ENCODE results near the gene USH2A. TPM values are rescaled to one million over a fixed set of nuclear protein-coding genes. Genes with fewer than 3 reads are reported as not detected.

The USH2A gene
- polyA plus RNA-seq, 1 donor from 2014 or later: 0.17 TPM

- H2AFZ ChIP-seq (ENCODE audit: low read depth, low read length): no peak overlapping the region
- no peak overlapping the region for H3K4me2 ChIP-seq (ENCODE audit: low read length)
- H3K79me2 ChIP-seq (replicated peaks; ENCODE audit: insufficient read depth, low read length): no peaks in the 10 kb centered on the region
Measured at GRCh38 chr1:215958841-215959240, 464.4 kb downstream of the USH2A start.

GRCh38 chr1:215957663-215958062, 465.6 kb downstream of the USH2A start:
- H3K79me2 ChIP-seq (replicated peaks; ENCODE audit: insufficient read depth, low read length): no peaks in the 10 kb centered on the region
- peak overlapping the region; percentile 46 for H3K9ac ChIP-seq (ENCODE audit: low read length)
- H3K9me3 ChIP-seq (ENCODE audit: low read length): no peaks in the 10 kb centered on the region
- peak overlapping the region; percentile 77 for H3K27ac ChIP-seq (ENCODE audit: low read length)
- H3K36me3 ChIP-seq (ENCODE audit: insufficient read depth, low read length): no peaks in the 10 kb centered on the region
- peak overlapping the region; percentile 34 for H3K4me2 ChIP-seq (ENCODE audit: low read length)
- H4K20me1 ChIP-seq (ENCODE audit: insufficient read depth): no peaks in the 10 kb centered on the region
- peak overlapping the region; percentile 30 for H3K4me3 ChIP-seq (ENCODE audit: low read length)
- no peaks in the 10 kb centered on the region for H3K27me3 ChIP-seq (ENCODE audit: insufficient read depth, low read depth, low read length)
- H2AFZ ChIP-seq (ENCODE audit: low read depth, low read length): no peak overlapping the region
- no peaks in the 10 kb centered on the region for H3K9me2 ChIP-seq (ENCODE audit: insufficient read depth, low read length)
- no peaks in the 10 kb centered on the region for H3F3A ChIP-seq (ENCODE audit: insufficient read depth, low read length, poor library complexity, severe bottlenecking)
- peak; percentile 91 for TF ChIP-seq REST (IDR thresholded peaks at IDR 0.05; ENCODE audit: borderline replicate concordance)
- peak; percentile 17 for TF ChIP-seq SMC3 (conservative IDR thresholded peaks at IDR 0.05; ENCODE audit: poor library complexity)
- no peak for TF ChIP-seq EZH2 (IDR thresholded peaks at IDR 0.05; ENCODE audit: borderline replicate concordance, insufficient read depth, low read length, poor library complexity, severe bottlenecking)
- TF ChIP-seq RAD21 (conservative IDR thresholded peaks at IDR 0.05): peak; percentile 27
- no peak for TF ChIP-seq MXI1 (conservative IDR thresholded peaks at IDR 0.05; ENCODE audit: poor library complexity, severe bottlenecking)
- TF ChIP-seq TAF1 (IDR thresholded peaks at IDR 0.05; ENCODE audit: low read depth): no peak
- TF ChIP-seq CTCF (IDR thresholded peaks at IDR 0.05; ENCODE audit: poor library complexity, severe bottlenecking): no peak
- peak; percentile 46 for TF ChIP-seq POLR2AphosphoS5 (IDR thresholded peaks at IDR 0.05)

More at GRCh38 chr1:215958841-215959240, 464.4 kb downstream of the USH2A start:
- H3K9me3 ChIP-seq (ENCODE audit: low read length): no peaks in the 10 kb centered on the region
- H3K27me3 ChIP-seq (ENCODE audit: insufficient read depth, low read depth, low read length): no peaks in the 10 kb centered on the region
- H4K20me1 ChIP-seq (ENCODE audit: insufficient read depth): no peaks in the 10 kb centered on the region
- H3K4me3 ChIP-seq (ENCODE audit: low read length): no peak overlapping the region
- H3K36me3 ChIP-seq (ENCODE audit: insufficient read depth, low read length): no peaks in the 10 kb centered on the region
- H3K27ac ChIP-seq (ENCODE audit: low read length): peak overlapping the region; percentile 77
- no peaks in the 10 kb centered on the region for H3K9me2 ChIP-seq (ENCODE audit: insufficient read depth, low read length)
- no peak for TF ChIP-seq MXI1 (conservative IDR thresholded peaks at IDR 0.05; ENCODE audit: poor library complexity, severe bottlenecking)
- no peak for TF ChIP-seq REST (IDR thresholded peaks at IDR 0.05; ENCODE audit: borderline replicate concordance)
- TF ChIP-seq POLR2AphosphoS5 (IDR thresholded peaks at IDR 0.05): no peak
- no peak for TF ChIP-seq RAD21 (conservative IDR thresholded peaks at IDR 0.05)
- TF ChIP-seq CTCF (IDR thresholded peaks at IDR 0.05; ENCODE audit: poor library complexity, severe bottlenecking): no peak
- H3K9ac ChIP-seq (ENCODE audit: low read length): no peak overlapping the region
- H3F3A ChIP-seq (ENCODE audit: insufficient read depth, low read length, poor library complexity, severe bottlenecking): no peaks in the 10 kb centered on the region
